ENCODE results near the gene TNF. TPM values are rescaled to one million over a fixed set of nuclear protein-coding genes. Genes with fewer than 3 reads are reported as not detected.

The TNF gene
- total and polyA plus RNA-seq, 2 donors (not counting 1 experiment from before 2014, with no cell fraction given) = not detected

GRCh38 chr6:31579546-31580437 is 4.4 kb downstream of the TNF start:
- no peak for DNase-seq (ENCODE audit: low read depth in 2 of 2)
- H3K27me3 ChIP-seq (ENCODE audit: control insufficient read depth, insufficient read depth, low read length) = peaks cover 17% of the 10 kb centered on the region
- no peaks in the 10 kb centered on the region for H3K79me2 ChIP-seq (ENCODE audit: control insufficient read depth, insufficient read depth, low read length)
- no peak overlapping the region for H2AFZ ChIP-seq (ENCODE audit: low read length)
- H3K4me2 ChIP-seq (ENCODE audit: extremely low read depth, insufficient read depth, low read length) = no peak overlapping the region
- H3K4me3 ChIP-seq (replicated peaks in 1 of 4; ENCODE audit: control extremely low read depth in 1 of 4, insufficient read depth in 1 of 4, low read depth in 3 of 4, low read length in 4 of 4) = no peak overlapping the region
- no peaks in the 10 kb centered on the region for H3K4me1 ChIP-seq (ENCODE audit: control insufficient read depth, extremely low read depth, insufficient read depth, low read length)
- no peak overlapping the region for H3K27ac ChIP-seq (ENCODE audit: insufficient read depth, low read length)
- no peaks in the 10 kb centered on the region for H4K20me1 ChIP-seq (ENCODE audit: control insufficient read depth, extremely low read depth, insufficient read depth, low read length)
- no peaks in the 10 kb centered on the region for H3K36me3 ChIP-seq (ENCODE audit: control insufficient read depth, insufficient read depth, low read length)
- H3K9ac ChIP-seq (ENCODE audit: insufficient read depth, low read length) = no peak overlapping the region
- TF ChIP-seq EZH2 (IDR thresholded peaks at IDR 0.05; ENCODE audit: low read length, missing control alignments) (no peak), CTCF (conservative IDR thresholded peaks at IDR 0.05 in 1 of 2, IDR thresholded peaks at IDR 0.05 in 1 of 2; ENCODE audit: low read depth in 1 of 2, low read length in 2 of 2) (no peak)
- no peaks in the 10 kb centered on the region for H3K9me3 ChIP-seq (ENCODE audit: control insufficient read depth, insufficient read depth, low read depth, low read length)

- Histone ChIP-seq H3K4me1 (ENCODE audit: control insufficient read depth, extremely low read depth, insufficient read depth, low read length) (no peaks in the 10 kb centered on the region), H3K9ac (ENCODE audit: insufficient read depth, low read length) (no peak overlapping the region), H3K36me3 (ENCODE audit: control insufficient read depth, insufficient read depth, low read length) (no peaks in the 10 kb centered on the region), H3K27ac (ENCODE audit: insufficient read depth, low read length) (no peak overlapping the region), H2AFZ (ENCODE audit: low read length) (peak overlapping the region; percentile 66), H4K20me1 (ENCODE audit: control insufficient read depth, extremely low read depth, insufficient read depth, low read length) (no peaks in the 10 kb centered on the region), H3K79me2 (ENCODE audit: control insufficient read depth, insufficient read depth, low read length) (no peaks in the 10 kb centered on the region), H3K9me3 (ENCODE audit: control insufficient read depth, insufficient read depth, low read depth, low read length) (no peaks in the 10 kb centered on the region), H3K4me2 (ENCODE audit: extremely low read depth, insufficient read depth, low read length) (peak overlapping the region; percentile 99), H3K4me3 (replicated peaks in 1 of 4; ENCODE audit: control extremely low read depth in 1 of 4, insufficient read depth in 1 of 4, low read depth in 3 of 4, low read length in 4 of 4) (peak overlapping the region; percentile 39 to 89 (median 82)), H3K27me3 (ENCODE audit: control insufficient read depth, insufficient read depth, low read length) (peaks cover 17% of the 10 kb centered on the region)
- TF ChIP-seq EZH2 (IDR thresholded peaks at IDR 0.05; ENCODE audit: low read length, missing control alignments) (no peak), CTCF (conservative IDR thresholded peaks at IDR 0.05 in 1 of 2, IDR thresholded peaks at IDR 0.05 in 1 of 2; ENCODE audit: low read depth in 1 of 2, low read length in 2 of 2) (no peak)
- no peak for DNase-seq (ENCODE audit: low read depth in 2 of 2)
Measured at GRCh38 chr6:31580438-31580740, 5.0 kb downstream of the TNF start.

DNA sequence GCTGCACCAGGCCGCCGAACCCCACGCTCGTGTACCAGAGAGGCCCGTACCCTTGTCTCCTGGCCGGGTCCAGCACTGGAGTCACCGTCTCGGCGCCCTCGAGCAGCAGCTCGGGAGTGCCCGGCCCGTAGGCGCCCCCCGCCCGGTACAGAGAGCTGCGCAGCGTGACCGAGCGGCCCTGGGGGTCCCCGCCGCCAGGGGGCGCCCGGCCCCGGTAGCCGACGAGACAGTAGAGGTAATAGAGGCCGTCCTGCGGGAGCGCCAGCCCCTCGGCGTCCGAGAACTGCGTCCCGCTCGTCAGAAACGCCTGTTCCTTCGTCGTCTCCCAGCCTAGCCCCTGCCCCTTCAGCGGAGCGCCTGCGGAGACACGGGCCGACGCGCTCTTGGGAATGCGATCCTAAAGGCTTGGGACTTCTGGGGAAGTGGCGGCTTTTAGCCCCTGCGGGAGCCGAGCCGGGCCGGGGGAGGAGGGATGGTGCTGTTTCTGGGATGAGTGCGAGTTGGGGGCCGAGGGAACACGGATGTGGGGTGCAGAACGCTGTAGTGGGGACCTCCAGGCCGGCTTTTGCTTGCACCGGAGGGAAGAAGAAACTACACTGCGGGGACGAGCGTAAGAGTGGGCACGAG is 5.6 kb downstream of the TNF start:
- H3K9ac ChIP-seq (ENCODE audit: insufficient read depth, low read length) = peak overlapping the region; percentile 70
- H3K4me3 ChIP-seq (replicated peaks in 1 of 4; ENCODE audit: control extremely low read depth in 1 of 4, insufficient read depth in 1 of 4, low read depth in 3 of 4, low read length in 4 of 4) = peak overlapping the region; percentile 74 to 89 (median 82)
- H2AFZ ChIP-seq (ENCODE audit: low read length) = peak overlapping the region; percentile 97
- H3K27me3 ChIP-seq (ENCODE audit: control insufficient read depth, insufficient read depth, low read length) = peaks cover 11% of the 10 kb centered on the region
- no peaks in the 10 kb centered on the region for H4K20me1 ChIP-seq (ENCODE audit: control insufficient read depth, extremely low read depth, insufficient read depth, low read length)
- no peak for TF ChIP-seq EZH2 (IDR thresholded peaks at IDR 0.05; ENCODE audit: low read length, missing control alignments)
- peak; percentile 71 to 84 for TF ChIP-seq CTCF (conservative IDR thresholded peaks at IDR 0.05 in 1 of 2, IDR thresholded peaks at IDR 0.05 in 1 of 2; ENCODE audit: low read depth in 1 of 2, low read length in 2 of 2)
- H3K27ac ChIP-seq (ENCODE audit: insufficient read depth, low read length) = peak overlapping the region; percentile 23
- DNase-seq (ENCODE audit: low read depth in 2 of 2) = peak; percentile 75 to 76
- H3K79me2 ChIP-seq (ENCODE audit: control insufficient read depth, insufficient read depth, low read length) = no peaks in the 10 kb centered on the region
- H3K4me2 ChIP-seq (ENCODE audit: extremely low read depth, insufficient read depth, low read length) = peak overlapping the region; percentile 99
- no peaks in the 10 kb centered on the region for H3K9me3 ChIP-seq (ENCODE audit: control insufficient read depth, insufficient read depth, low read depth, low read length)
- H3K4me1 ChIP-seq (ENCODE audit: control insufficient read depth, extremely low read depth, insufficient read depth, low read length) = no peaks in the 10 kb centered on the region
- H3K36me3 ChIP-seq (ENCODE audit: control insufficient read depth, insufficient read depth, low read length) = no peaks in the 10 kb centered on the region

All from fibroblast of lung (primary cell).